Activated CD8-positive, alpha-beta memory T cell treated with anti-CD3 and anti-CD28 coated beads, Interleukin-2, amount 10 ng/mL, durations not matched to agents 7 days and 5 days (primary cell): Measurements from ENCODE around the gene AUTS2. TPM values are rescaled to one million over a fixed set of nuclear protein-coding genes. Genes with fewer than 3 reads are reported as not detected.
A peak's percentile ranks its signal among the peaks of the same experiment; 100 is the strongest.

Experiments
- ATAC-seq: fragments of 150-1000 bp; cut with Tn5 transposase; one replicate; pipeline ENCODE4 v1.10.0; 2021; ENCODE audit warnings: moderate library complexity
- CTCF ChIA-PET: fragments of 350-600 bp; sonication (Branson Sonifier 250); formaldehyde crosslinking; loops from one replicate; lab custom pipeline; 2021; ENCODE audit warnings: antibody characterized with exemption; lab: Charles Lee
- DNase-seq: peaks from one replicate; pipeline ENCODE4 v3.0.0-alpha.2; 2020
- H3K27ac Mint-ChIP-seq: one replicate; pipeline ENCODE4 v1.8.0; 2021; ENCODE audit warnings: mild to moderate bottlenecking, mixed read lengths
- H3K27me3 Mint-ChIP-seq: one replicate; pipeline ENCODE4 v1.8.0; 2021; ENCODE audit warnings: mixed read lengths
- H3K36me3 Mint-ChIP-seq: one replicate; pipeline ENCODE4 v1.8.0; 2021; ENCODE audit warnings: mild to moderate bottlenecking, mixed read lengths
- H3K4me1 Mint-ChIP-seq: one replicate; pipeline ENCODE4 v1.8.0; 2021; ENCODE audit warnings: mixed read lengths
- H3K4me3 Mint-ChIP-seq: one replicate; pipeline ENCODE4 v1.8.0; 2021; ENCODE audit warnings: mild to moderate bottlenecking, moderate library complexity, mixed read lengths
- H3K9me3 Mint-ChIP-seq: one replicate; pipeline ENCODE4 v1.8.0; 2022; ENCODE audit warnings: low read depth, mixed read lengths
- total RNA-seq, 2 experiments: library from RNA; stranded (reverse); gene quantifications; one replicate each; pipeline ENCODE4 v1.2.3, GENCODE V29; 2021

The AUTS2 gene
- total RNA-seq, 2 experiments from 2014 or later, result 9.5 to 24.4 TPM

GRCh38 chr7:69728304-69728703, 130.0 kb downstream of the AUTS2 start:
- no peak for DNase-seq
- Mint-ChIP-seq H3K4me3 (no peak overlapping the region), H3K9me3 (no peaks in the 10 kb centered on the region), H3K27ac (no peak overlapping the region), H3K4me1 (no peaks in the 10 kb centered on the region), H3K27me3 (peaks cover 8% of the 10 kb centered on the region), H3K36me3 (no peaks in the 10 kb centered on the region)
- CTCF ChIA-PET, result no interaction called here
- ATAC-seq, result no peak

- Mint-ChIP-seq H3K27ac (no peak overlapping the region), H3K4me3 (no peak overlapping the region), H3K27me3 (peaks cover 22% of the 10 kb centered on the region), H3K36me3 (no peaks in the 10 kb centered on the region), H3K9me3 (no peaks in the 10 kb centered on the region), H3K4me1 (no peaks in the 10 kb centered on the region)
- ATAC-seq (no peak), DNase-seq (no peak)
- CTCF ChIA-PET, result no interaction called here
Observed at GRCh38 chr7:69732203-69732602, 133.9 kb downstream of the AUTS2 start.

- Mint-ChIP-seq H3K27me3 (peaks cover 17% of the 10 kb centered on the region), H3K9me3 (no peaks in the 10 kb centered on the region), H3K4me1 (peaks cover 19% of the 10 kb centered on the region), H3K27ac (no peak overlapping the region), H3K36me3 (no peaks in the 10 kb centered on the region), H3K4me3 (no peak overlapping the region)
- CTCF ChIA-PET, result no interaction called here
- DNase-seq (no peak), ATAC-seq (no peak)
Observed at GRCh38 chr7:69735582-69735981, 137.3 kb downstream of the AUTS2 start.

GRCh38 chr7:69736126-69736810, 138.0 kb downstream of the AUTS2 start:
- Mint-ChIP-seq H3K9me3 (no peaks in the 10 kb centered on the region), H3K4me1 (peaks cover 19% of the 10 kb centered on the region), H3K36me3 (no peaks in the 10 kb centered on the region), H3K4me3 (no peak overlapping the region), H3K27me3 (peaks cover 17% of the 10 kb centered on the region), H3K27ac (no peak overlapping the region)
- DNase-seq (no peak), ATAC-seq (no peak)
- CTCF ChIA-PET, result no interaction called here

GRCh38 chr7:69738396-69738951, 140.2 kb downstream of the AUTS2 start:
- CTCF ChIA-PET, result no interaction called here
- Mint-ChIP-seq H3K4me3 (no peak overlapping the region), H3K27me3 (peaks cover 14% of the 10 kb centered on the region), H3K36me3 (no peaks in the 10 kb centered on the region), H3K9me3 (no peaks in the 10 kb centered on the region), H3K27ac (no peak overlapping the region), H3K4me1 (peaks cover 19% of the 10 kb centered on the region)
- ATAC-seq (no peak), DNase-seq (no peak)

DNA sequence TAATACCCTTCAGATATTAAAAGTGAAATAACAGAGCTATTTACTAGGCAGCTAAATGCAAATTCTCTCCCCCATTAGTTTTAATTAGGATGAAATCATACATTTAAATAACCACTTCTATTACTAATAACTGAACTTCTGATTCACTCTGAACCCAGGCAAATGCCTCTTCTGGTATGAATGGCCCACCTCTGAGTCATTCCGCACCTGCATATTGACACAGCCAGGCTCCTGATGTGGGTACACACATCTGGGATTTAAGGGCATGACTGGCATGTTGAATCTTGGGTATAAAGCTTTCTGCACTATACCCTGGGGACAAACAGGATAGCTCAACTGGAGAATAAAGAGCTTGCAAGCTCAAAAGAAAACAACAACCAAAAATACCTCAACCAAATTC, 140.9 kb downstream of the AUTS2 start:
- ATAC-seq, result peak; percentile 45
- CTCF ChIA-PET, result interaction anchor here (0.6 kb wide), 1 partner anchor 27 kb away, joined by 3 read pairs; no protein-coding TSS in a partner anchor
- no peak overlapping the region for H3K4me3 Mint-ChIP-seq
- no peaks in the 10 kb centered on the region for H3K9me3 Mint-ChIP-seq
- no peaks in the 10 kb centered on the region for H3K36me3 Mint-ChIP-seq
- DNase-seq, result peak; percentile 46
- no peak overlapping the region for H3K27ac Mint-ChIP-seq
- H3K4me1 Mint-ChIP-seq, result peaks cover 19% of the 10 kb centered on the region
- peaks cover 14% of the 10 kb centered on the region for H3K27me3 Mint-ChIP-seq

DNA sequence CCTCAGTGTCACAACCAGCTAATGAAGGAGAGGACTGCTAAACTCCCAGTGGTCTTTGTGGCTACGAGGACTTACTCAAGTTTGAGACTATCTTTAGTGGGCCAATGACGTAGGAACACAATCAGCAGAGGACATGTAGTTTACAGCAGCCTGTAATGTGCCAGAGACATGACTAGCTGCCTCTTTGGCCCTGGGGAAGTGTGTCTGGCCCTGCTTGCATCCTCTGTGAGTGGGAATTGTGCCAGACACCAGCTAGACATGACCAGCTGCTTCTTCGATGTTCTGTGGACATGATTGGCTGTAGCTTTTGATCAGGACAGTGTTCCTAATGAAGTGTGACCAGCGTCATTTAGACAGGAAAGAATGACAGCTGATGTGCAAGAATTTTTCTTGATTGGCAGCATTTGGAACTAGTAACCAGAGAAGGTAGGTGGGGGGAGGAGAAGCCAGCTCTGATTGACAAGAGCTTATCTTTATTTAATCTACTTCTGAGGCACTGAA, 141.7 kb downstream of the AUTS2 start:
- DNase-seq (no peak), ATAC-seq (no peak)
- H3K9me3 Mint-ChIP-seq, result no peaks in the 10 kb centered on the region
- no peak overlapping the region for H3K4me3 Mint-ChIP-seq
- H3K36me3 Mint-ChIP-seq, result no peaks in the 10 kb centered on the region
- H3K27ac Mint-ChIP-seq, result no peak overlapping the region
- CTCF ChIA-PET, result interaction anchor here (0.6 kb wide), 1 partner anchor 27 kb away, joined by 3 read pairs; no protein-coding TSS in a partner anchor
- H3K4me1 Mint-ChIP-seq, result peaks cover 19% of the 10 kb centered on the region
- peaks cover 11% of the 10 kb centered on the region for H3K27me3 Mint-ChIP-seq

DNA sequence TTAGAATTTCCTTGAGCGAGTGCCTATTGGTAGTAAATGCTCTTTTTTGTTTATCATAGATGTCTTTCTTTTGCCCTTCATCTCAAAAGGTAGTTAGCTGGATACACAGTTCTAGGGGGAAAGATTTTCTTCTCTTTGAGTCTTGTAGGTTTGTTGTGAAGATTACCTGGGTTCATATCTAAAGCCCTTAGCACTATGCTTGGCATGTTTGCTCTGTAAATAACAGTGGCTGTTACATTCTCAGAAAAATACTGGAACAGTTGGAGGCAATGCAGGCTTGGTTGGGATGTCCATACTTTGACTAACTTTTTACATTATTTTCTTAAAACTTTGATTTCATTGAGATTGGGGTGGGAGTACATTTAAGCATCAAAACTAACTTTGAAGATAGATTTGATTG, 144.0 kb downstream of the AUTS2 start:
- Mint-ChIP-seq H3K9me3 (no peaks in the 10 kb centered on the region), H3K4me1 (peaks cover 19% of the 10 kb centered on the region), H3K4me3 (no peak overlapping the region), H3K36me3 (no peaks in the 10 kb centered on the region), H3K27ac (no peak overlapping the region), H3K27me3 (no peaks in the 10 kb centered on the region)
- no peak for ATAC-seq
- no peak for DNase-seq
- CTCF ChIA-PET, result no interaction called here

- DNase-seq, result no peak
- no peaks in the 10 kb centered on the region for H3K36me3 Mint-ChIP-seq
- no peak overlapping the region for H3K27ac Mint-ChIP-seq
- no peak overlapping the region for H3K4me3 Mint-ChIP-seq
- peaks cover under 1% of the 10 kb centered on the region for H3K27me3 Mint-ChIP-seq
- H3K9me3 Mint-ChIP-seq, result no peaks in the 10 kb centered on the region
- no peak for ATAC-seq
- CTCF ChIA-PET, result no interaction called here
- H3K4me1 Mint-ChIP-seq, result peaks cover 18% of the 10 kb centered on the region
Observed at GRCh38 chr7:69743436-69743835, 145.2 kb downstream of the AUTS2 start.

DNA sequence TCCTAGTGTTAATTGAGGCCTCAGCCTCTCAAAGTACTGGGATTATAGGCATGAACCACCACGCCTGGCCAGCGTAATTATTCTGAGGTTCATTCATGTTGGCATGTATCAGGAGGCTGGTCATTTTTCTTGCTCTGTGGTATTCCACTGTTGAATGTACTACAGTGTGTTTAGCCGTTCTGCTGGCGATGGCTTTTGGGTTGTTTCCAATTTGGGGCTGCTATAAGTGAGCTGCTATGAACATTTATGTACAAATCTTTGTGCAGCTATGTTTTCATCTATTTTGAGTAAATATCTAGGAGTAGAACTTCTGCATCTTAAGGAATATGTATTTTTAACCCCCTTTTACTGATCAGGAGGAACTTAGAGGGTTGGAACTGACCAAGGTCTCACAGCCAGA, 145.8 kb downstream of the AUTS2 start:
- no peaks in the 10 kb centered on the region for H3K9me3 Mint-ChIP-seq
- ATAC-seq, result no peak
- H3K4me1 Mint-ChIP-seq, result peaks cover 12% of the 10 kb centered on the region
- no peak for DNase-seq
- peaks cover 2% of the 10 kb centered on the region for H3K27me3 Mint-ChIP-seq
- no peaks in the 10 kb centered on the region for H3K36me3 Mint-ChIP-seq
- CTCF ChIA-PET, result interaction anchor here (0.7 kb wide), 1 partner anchor 89 kb away, joined by 3 read pairs; no protein-coding TSS in a partner anchor
- H3K27ac Mint-ChIP-seq, result no peak overlapping the region
- H3K4me3 Mint-ChIP-seq, result no peak overlapping the region

- no peak for ATAC-seq
- no peaks in the 10 kb centered on the region for H3K36me3 Mint-ChIP-seq
Observed at GRCh38 chr7:69746383-69746782, 148.1 kb downstream of the AUTS2 start.

DNA sequence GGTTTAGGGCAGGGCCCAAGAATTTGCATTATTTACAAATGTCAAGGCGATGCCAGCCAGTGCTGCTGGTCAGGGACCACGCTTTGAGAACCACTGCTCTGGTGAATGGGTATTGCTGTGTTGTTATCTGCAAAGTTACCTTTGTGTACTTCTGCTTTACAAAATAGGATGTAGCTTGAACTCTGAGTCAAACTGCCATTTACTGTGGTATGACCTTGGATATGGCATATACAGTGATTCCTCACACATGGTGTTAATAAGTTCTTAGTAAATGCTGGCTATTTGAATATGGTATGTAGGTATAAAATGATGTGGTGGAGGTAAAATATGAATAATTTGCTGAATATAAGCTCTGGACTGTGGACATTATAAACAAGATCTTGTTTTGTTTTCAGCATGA, 148.9 kb downstream of the AUTS2 start:
- no peak overlapping the region for H3K27ac Mint-ChIP-seq
- H3K36me3 Mint-ChIP-seq, result no peaks in the 10 kb centered on the region
- CTCF ChIA-PET, result no interaction called here
- H3K9me3 Mint-ChIP-seq, result no peaks in the 10 kb centered on the region
- H3K4me1 Mint-ChIP-seq, result no peaks in the 10 kb centered on the region
- ATAC-seq (no peak), DNase-seq (no peak)
- peaks cover 2% of the 10 kb centered on the region for H3K27me3 Mint-ChIP-seq
- H3K4me3 Mint-ChIP-seq, result no peak overlapping the region

More at GRCh38 chr7:69746383-69746782, 148.1 kb downstream of the AUTS2 start:
- Mint-ChIP-seq H3K4me3 (no peak overlapping the region), H3K4me1 (no peaks in the 10 kb centered on the region), H3K9me3 (no peaks in the 10 kb centered on the region), H3K27ac (no peak overlapping the region), H3K27me3 (peaks cover 2% of the 10 kb centered on the region)
- CTCF ChIA-PET, result no interaction called here
- no peak for DNase-seq

GRCh38 chr7:69748530-69748929, 150.3 kb downstream of the AUTS2 start:
- ATAC-seq, result no peak
- Mint-ChIP-seq H3K36me3 (no peaks in the 10 kb centered on the region), H3K4me3 (no peak overlapping the region), H3K27ac (no peak overlapping the region), H3K9me3 (no peaks in the 10 kb centered on the region), H3K4me1 (no peaks in the 10 kb centered on the region), H3K27me3 (peaks cover 2% of the 10 kb centered on the region)
- DNase-seq, result no peak
- CTCF ChIA-PET, result no interaction called here

- CTCF ChIA-PET, result no interaction called here
- no peak overlapping the region for H3K27ac Mint-ChIP-seq
- peaks cover 4% of the 10 kb centered on the region for H3K27me3 Mint-ChIP-seq
- H3K4me1 Mint-ChIP-seq, result no peaks in the 10 kb centered on the region
- H3K9me3 Mint-ChIP-seq, result no peaks in the 10 kb centered on the region
- no peak overlapping the region for H3K4me3 Mint-ChIP-seq
- DNase-seq, result no peak
- no peaks in the 10 kb centered on the region for H3K36me3 Mint-ChIP-seq
- no peak for ATAC-seq
Observed at GRCh38 chr7:69749372-69749979, 151.2 kb downstream of the AUTS2 start.
